AG08395 (cell line): ENCODE results near the gene METTL25B.

Experiments
- DNase-seq: peaks from one replicate; pipeline ENCODE4 v3.0.0; 2012; ENCODE audit warnings: mixed read lengths, low spot score

METTL25B gene

GRCh38 chr1:156727926-156728598, at the start of gene METTL25B:
Gene METTL25B (plus strand): TSS chr1:156728469. CDS start chr1:156729105, 636 bp downstream.
- DNase-seq, result peak; percentile 84

GRCh38 chr1:156680056-156680455, 48.2 kb upstream of the METTL25B start:
- no peak for DNase-seq

- DNase-seq, result no peak
Measured at GRCh38 chr1:156681196-156681960, 46.9 kb upstream of the METTL25B start.

GRCh38 chr1:156682166-156682890, 45.9 kb upstream of the METTL25B start:
- no peak for DNase-seq

DNA sequence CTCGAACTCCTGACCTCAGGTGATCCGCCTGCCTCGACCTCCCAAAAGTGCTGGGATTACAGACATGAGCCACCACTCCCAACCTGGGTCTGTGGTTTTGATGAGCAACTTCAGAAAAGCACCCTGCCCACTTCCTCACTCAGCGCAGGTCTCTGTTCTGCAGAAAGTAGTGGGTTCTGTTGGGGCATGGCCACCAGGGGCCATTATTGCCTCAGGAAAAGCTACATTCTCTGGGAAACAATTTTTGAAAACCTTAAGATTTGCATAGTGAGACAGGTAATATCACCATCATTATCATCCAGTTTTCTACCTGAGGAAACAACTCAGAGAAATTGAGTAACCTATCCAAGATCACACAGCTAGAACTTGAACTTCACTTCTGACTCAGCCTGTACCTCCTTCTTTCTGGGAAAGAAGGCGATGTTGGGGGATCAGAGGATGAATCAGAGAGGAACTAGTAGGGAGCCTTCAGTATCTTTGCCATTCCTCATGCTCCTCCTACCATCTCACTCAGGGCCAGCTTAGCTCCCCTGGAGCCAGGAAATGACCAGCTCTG, 44.0 kb upstream of the METTL25B start:
- DNase-seq, result peak; percentile 67

- DNase-seq, result peak; percentile 89
Measured at GRCh38 chr1:156689035-156689952, 39.0 kb upstream of the METTL25B start.

DNA sequence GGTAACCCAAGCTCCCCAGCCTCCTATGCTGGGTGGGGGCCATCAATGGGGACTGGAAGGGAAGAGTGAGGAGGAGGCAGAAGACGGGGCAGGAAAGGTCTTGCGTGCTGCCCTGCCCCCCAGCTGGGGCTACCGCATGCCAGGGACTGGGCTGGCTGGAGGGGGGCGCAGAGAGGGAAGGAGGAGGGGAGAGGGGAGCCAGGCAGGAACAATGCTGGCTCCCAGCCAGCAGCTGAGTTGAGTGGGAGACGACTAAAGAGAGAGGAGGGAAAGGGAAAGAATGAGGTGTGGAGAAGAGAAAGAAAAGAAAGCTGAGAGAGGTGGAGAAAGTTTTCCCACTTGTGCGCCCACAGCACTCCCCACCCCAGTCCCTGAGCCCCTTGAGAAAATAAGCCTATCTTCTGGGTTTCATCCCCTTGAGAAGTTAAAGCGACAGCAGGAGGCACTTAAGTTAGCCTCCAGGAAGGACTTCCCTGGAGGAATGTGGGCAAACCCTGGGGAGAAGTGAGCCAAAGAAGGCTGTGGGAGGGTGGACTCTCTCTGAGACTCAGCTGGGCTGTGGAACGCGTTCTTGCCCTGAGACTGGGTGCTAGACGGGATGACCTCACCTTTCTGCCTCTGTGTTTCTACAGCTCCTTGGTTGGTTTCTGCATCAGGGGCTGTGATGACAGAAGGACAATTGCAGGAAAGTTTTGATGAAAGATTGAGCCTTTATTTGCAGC, 38.2 kb upstream of the METTL25B start:
- no peak for DNase-seq

- no peak for DNase-seq
Measured at GRCh38 chr1:156690675-156691036, 37.6 kb upstream of the METTL25B start.

DNA sequence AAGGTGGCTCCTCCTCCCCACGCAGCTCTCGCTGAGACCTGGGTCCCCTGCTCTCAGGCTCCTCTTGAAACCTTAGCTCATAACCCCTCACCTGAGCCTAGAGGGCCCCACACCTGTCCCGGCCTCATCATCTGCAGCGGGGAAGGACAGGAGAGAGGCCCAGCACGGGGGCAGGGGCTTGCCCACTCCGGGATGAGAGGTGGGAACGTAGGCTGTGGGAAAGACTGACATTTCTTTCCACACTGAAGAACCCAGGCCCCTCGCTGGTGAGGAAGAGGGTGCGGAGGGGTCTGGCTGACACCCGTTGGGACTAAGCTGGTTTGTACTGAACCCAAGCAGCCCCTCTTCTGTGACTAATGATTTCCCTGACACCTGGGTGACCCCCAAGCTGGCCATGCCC, 37.1 kb upstream of the METTL25B start:
- no peak for DNase-seq

DNA sequence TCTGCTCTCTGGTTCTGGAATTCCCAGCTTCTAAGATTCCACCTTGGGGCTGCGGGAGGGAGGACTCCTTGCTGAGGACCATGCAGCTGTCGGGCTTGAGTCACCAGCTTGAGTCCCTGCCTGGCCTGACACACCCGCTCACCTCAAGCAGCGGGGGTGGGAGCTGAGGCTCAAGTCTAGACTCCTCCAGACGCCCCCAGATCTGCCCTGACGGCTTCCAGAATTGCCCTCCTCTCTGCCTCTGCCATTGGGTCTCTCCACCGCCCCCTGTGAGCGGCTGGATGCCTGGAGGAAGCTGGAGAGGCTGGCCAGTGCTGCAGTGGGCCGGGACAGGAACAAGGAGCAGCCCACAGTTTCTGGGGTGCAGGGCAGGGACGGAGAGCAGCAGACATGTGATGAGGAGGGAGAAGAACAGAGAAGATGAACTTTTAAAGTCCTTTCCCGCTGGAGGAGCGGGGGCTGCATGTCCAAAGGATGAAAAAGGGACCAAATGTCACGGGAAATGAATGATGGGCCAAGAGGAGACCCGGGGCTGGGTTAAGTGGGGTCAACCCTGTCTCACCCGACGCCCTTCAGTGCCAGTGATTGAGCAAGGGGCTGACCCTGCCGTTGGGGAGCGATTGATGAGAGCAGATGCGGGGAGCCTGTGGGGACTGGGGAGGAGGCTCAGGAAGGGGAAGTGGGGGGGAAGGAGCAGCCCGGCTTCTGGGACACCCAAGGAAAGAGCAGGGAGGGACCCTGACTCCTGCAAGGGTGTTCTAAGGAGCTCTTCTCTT, 36.4 kb upstream of the METTL25B start:
- no peak for DNase-seq

DNA sequence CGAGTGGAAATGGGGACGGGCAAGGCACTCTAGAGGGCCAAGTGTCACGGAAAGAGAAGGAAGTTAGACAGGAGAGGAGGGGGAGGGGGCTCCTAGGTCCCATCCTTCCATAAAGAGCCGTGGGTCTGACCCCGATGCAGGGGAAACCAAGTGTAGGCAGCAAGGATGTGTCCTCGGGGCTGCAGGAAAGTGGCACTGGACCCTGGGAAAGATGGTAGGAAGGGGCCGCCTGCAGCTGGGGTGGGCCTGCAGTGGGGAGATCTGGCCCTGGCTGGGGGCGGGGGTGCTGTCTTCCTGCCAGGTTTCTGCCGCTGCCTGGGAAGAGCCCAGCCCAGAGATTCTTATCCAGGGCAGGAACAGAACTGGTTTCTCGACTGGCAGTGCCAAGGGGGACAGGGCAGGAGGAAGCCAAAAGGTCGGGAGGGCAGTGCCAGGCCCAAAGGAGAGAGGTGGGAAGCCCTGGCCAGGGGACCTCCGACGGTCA, 35.8 kb upstream of the METTL25B start:
- DNase-seq, result no peak

DNA sequence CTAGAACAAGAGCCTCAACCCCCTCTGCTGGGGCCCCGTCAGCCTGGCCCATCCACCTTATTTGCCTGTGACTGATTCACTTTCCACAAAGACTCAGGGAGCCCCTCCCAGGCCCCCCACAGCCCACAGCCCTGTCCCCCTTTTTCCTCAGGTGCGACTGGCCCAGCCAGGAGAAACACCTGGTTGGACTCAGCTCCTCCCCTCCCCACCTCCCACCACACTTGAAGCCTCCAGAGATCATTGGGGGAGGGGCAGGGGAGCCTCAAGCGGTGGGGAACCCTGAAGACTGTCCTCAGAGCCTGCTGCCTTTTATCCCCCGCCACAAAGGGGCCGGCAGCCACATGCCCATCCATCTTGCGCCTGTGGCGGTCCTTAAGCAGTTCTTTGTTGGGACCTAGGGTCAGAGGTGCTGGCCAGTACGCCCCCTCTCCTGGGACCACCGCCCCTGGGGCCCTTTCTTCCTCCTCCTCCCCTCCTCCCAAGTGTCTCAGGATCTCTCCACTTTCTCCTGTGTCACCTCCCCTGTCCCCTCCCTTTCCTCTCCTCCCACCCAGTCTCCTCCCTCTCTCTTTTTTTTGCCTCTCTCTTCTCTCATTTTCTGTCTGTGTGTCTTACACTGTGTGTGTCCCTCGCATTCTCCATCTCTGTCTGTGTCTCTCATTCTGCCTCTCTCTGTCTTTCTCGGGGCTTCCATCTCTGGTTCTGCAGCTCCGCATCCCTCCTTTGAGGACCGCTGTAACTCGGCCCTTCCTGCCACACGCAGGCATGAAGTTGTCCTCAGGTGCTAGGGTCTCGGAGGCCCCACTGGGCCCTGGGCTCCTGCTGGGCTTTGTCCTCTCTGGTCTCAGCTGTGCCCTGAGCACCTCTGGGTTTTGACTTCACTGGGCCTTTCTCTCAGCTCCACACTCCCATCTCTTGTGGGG, 35.1 kb upstream of the METTL25B start:
- DNase-seq, result no peak

GRCh38 chr1:156693848-156694689, 34.2 kb upstream of the METTL25B start:
- DNase-seq, result no peak

DNA sequence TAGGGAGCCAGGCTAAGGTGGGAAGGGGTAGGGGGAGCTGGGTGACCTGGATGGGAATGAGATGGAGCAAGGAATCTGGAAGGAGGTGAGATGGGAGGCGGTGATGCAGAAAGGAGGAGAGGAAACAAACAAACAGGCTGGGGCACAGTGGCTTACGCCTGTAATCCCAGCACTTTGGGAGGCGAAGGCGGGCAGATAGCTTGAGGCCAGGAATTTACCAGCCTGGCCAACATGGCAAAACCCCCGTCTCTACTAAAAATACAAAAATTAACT, 33.6 kb upstream of the METTL25B start:
- DNase-seq, result no peak

GRCh38 chr1:156696755-156697154, 31.5 kb upstream of the METTL25B start:
- no peak for DNase-seq

DNA sequence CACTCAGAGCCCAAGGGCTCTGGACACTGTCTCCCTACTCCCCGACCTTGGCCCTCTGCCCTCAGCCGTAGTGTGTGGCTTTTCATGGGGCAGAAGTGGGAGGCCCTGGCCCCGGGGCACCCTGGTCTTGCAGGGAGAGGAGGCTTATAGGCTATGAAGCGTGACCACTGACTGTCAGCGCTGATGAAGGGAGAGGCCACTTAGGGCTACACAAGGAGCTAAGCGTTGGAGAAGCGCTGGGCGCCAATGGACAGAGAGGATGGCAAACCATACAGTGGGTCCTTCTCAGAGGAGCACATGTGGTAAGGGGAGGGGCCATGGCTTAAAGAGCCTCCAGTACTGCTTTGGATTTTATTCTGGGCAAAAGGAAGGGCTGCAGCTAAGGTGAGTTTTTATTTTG, 30.8 kb upstream of the METTL25B start:
- DNase-seq, result no peak

- no peak for DNase-seq
Measured at GRCh38 chr1:156698995-156699394, 29.3 kb upstream of the METTL25B start.
